ENCODE measurements around the gene KANSL1. TPM values are rescaled to one million over a fixed set of nuclear protein-coding genes. Genes with fewer than 3 reads are reported as not detected.

The KANSL1 gene
- total and polyA plus RNA-seq, 10 of the 15 experiments (the other 5 are each of a cell fraction or from before 2014, with no cell fraction given) = 4.7 to 60.6 (median 28.0) TPM

- no TSS peak for BruUV-seq (replicated peaks)
- intact Hi-C loops (cut with micrococcal nuclease; ENCODE audit: unreplicated experiment) (no loop called here), in situ Hi-C loops (cut with MboI) (no loop called here)
- peaks cover 31% of the 10 kb centered on the region for H3K79me2 ChIP-seq (ENCODE audit: control insufficient read depth, insufficient read depth, low read length)
- no peaks in the 10 kb centered on the region for H3K4me1 ChIP-seq (ENCODE audit: control insufficient read depth, insufficient read depth, low read length)
- no peak overlapping the region for H3K4me3 ChIP-seq
- ChIA-PET POLR2A (interaction anchor here (1.5 kb wide), 1 partner anchor 98 kb away, joined by 4 read pairs; no protein-coding TSS in a partner anchor), RAD21 (ENCODE audit: unreplicated experiment) (interaction anchor here (0.8 to 1.8 kb wide), 4 partner anchors 14 to 123 kb away, joined by 3 to 5 read pairs (median 4); partner anchors contain the start of gene KANSL1), SMC1A (ENCODE audit: uncharacterized antibody, unreplicated experiment) (interaction anchor here (0.8 to 5.6 kb wide), 15 partner anchors 11 to 103 kb away, joined by 3 to 44 read pairs (median 5); partner anchors contain the start of gene KANSL1), CTCF (interaction anchor here (0.7 to 5.1 kb wide), 8 partner anchors 11 to 123 kb away, joined by 3 to 41 read pairs (median 6); partner anchors contain the start of gene KANSL1)
- ATAC-seq (no peak), FAIRE-seq (no peak), DNase-seq (ENCODE audit: low read depth, low spot score) (no peak)
- no peak overlapping the region for H3K27ac ChIP-seq (ENCODE audit: control insufficient read depth, insufficient read depth)
- H3K36me3 ChIP-seq (ENCODE audit: control insufficient read depth in 2 of 2, insufficient read depth in 2 of 2, low read length in 1 of 2) = peaks cover 9 to 19% of the 10 kb centered on the region in 2 experiments
- WGBS (ENCODE audit: insufficient coverage, insufficient replicate concordance, low lambda C conversion rate, missing lambda C conversion rate) = 88% methylated on average over 3 of the region's 3 CpGs
- no peaks in the 10 kb centered on the region for H4K20me1 ChIP-seq (ENCODE audit: control insufficient read depth, insufficient read depth)
- H3K9ac ChIP-seq (ENCODE audit: control insufficient read depth, insufficient read depth, low read length) = no peak overlapping the region
- no peak overlapping the region for H2AFZ ChIP-seq (ENCODE audit: control insufficient read depth, low read depth, low read length)
- H3K9me3 ChIP-seq (replicated peaks; ENCODE audit: control insufficient read depth, insufficient read depth, low read length) = no peaks in the 10 kb centered on the region
- no peak overlapping the region for H3K4me2 ChIP-seq (ENCODE audit: control insufficient read depth, insufficient read depth)
- no peaks in the 10 kb centered on the region for H3K27me3 ChIP-seq (replicated peaks in 1 of 2; ENCODE audit: control insufficient read depth in 2 of 2, insufficient read depth in 2 of 2, low read length in 1 of 2)
- no peak for TF ChIP-seq CUX1 (IDR thresholded peaks at IDR 0.05; ENCODE audit: insufficient replicate concordance, low read depth, low read length)
- TF ChIP-seq SMAD5 (IDR thresholded peaks at IDR 0.05; ENCODE audit: low read depth) = no peak
- TF ChIP-seq MYB (IDR thresholded peaks at IDR 0.05; ENCODE audit: borderline replicate concordance, low read depth, low read length) = no peak
- TF ChIP-seq MLLT1 (IDR thresholded peaks at IDR 0.05) = no peak
- TF ChIP-seq CBX5 (IDR thresholded peaks at IDR 0.05; ENCODE audit: low read depth) = no peak
- no peak for TF ChIP-seq CREB1 (IDR thresholded peaks at IDR 0.05; ENCODE audit: low read depth)
- TF ChIP-seq MEF2A (IDR thresholded peaks at IDR 0.05; ENCODE audit: insufficient read depth, low read depth, low read length) = no peak
- TF ChIP-seq RAD51 (IDR thresholded peaks at IDR 0.05) = no peak
- no peak for TF ChIP-seq RELB (IDR thresholded peaks at IDR 0.05; ENCODE audit: low read depth)
- TF ChIP-seq ETV6 (conservative IDR thresholded peaks at IDR 0.05 in 1 of 2, IDR thresholded peaks at IDR 0.05 in 1 of 2; ENCODE audit: borderline replicate concordance in 1 of 2, low read depth in 1 of 2) = no peak
- TF ChIP-seq USF2 (IDR thresholded peaks at IDR 0.05; ENCODE audit: borderline replicate concordance, low read depth, low read length) = no peak
- TF ChIP-seq CBFB (IDR thresholded peaks at IDR 0.05; ENCODE audit: low read depth) = no peak
- TF ChIP-seq JUNB (IDR thresholded peaks at IDR 0.05) = no peak
- no peak for TF ChIP-seq SMAD1 (IDR thresholded peaks at IDR 0.05; ENCODE audit: low read depth, partially characterized antibody)
Observed at GRCh38 chr17:46089389-46089965, 103.8 kb downstream of the KANSL1 start.
